ENCODE data around the gene PDHX.

PDHX gene

GRCh38 chr11:34970480-34970879 is 54.1 kb downstream of the PDHX start:
- no peak for DNase-seq (ENCODE audit: low spot score)
- TF ChIP-seq CTCF (IDR thresholded peaks at IDR 0.05; ENCODE audit: extremely low read depth, missing control alignments) = no peak

GRCh38 chr11:34971928-34972327 is 55.5 kb downstream of the PDHX start:
- no peak for DNase-seq (ENCODE audit: low spot score)
- no peak for TF ChIP-seq CTCF (IDR thresholded peaks at IDR 0.05; ENCODE audit: extremely low read depth, missing control alignments)

GRCh38 chr11:34972366-34972765 is 55.9 kb downstream of the PDHX start:
- DNase-seq (ENCODE audit: low spot score) = no peak
- no peak for TF ChIP-seq CTCF (IDR thresholded peaks at IDR 0.05; ENCODE audit: extremely low read depth, missing control alignments)

GRCh38 chr11:34972892-34973291 is 56.5 kb downstream of the PDHX start:
- DNase-seq (ENCODE audit: low spot score) = no peak
- no peak for TF ChIP-seq CTCF (IDR thresholded peaks at IDR 0.05; ENCODE audit: extremely low read depth, missing control alignments)

GRCh38 chr11:34975482-34975881 is 59.1 kb downstream of the PDHX start:
- no peak for TF ChIP-seq CTCF (IDR thresholded peaks at IDR 0.05; ENCODE audit: extremely low read depth, missing control alignments)
- no peak for DNase-seq (ENCODE audit: low spot score)

- no peak for DNase-seq (ENCODE audit: low spot score)
- no peak for TF ChIP-seq CTCF (IDR thresholded peaks at IDR 0.05; ENCODE audit: extremely low read depth, missing control alignments)
Observed at GRCh38 chr11:34976496-34977088, 60.2 kb downstream of the PDHX start.

GRCh38 chr11:34977089-34977912 is 60.9 kb downstream of the PDHX start:
- no peak for TF ChIP-seq CTCF (IDR thresholded peaks at IDR 0.05; ENCODE audit: extremely low read depth, missing control alignments)
- DNase-seq (ENCODE audit: low spot score) = no peak
